RWPE1 (cell line): Measurements from ENCODE around the gene TXN.

ENCODE experiments used
- CTCF ChIA-PET: fragments of 350-600 bp; sonication (Branson Sonifier 250); formaldehyde crosslinking; extraction: SDS; loops from one replicate; lab custom pipeline; 2021; lab: Yijun Ruan, JAX
- POLR2A ChIA-PET: fragments of 400-600 bp; formaldehyde crosslinking; extraction: SDS; loops from one replicate; lab custom pipeline; 2020; ENCODE audit warnings: antibody characterized with exemption; ENCODE audit not compliant: low non-redundant PET; lab: Yijun Ruan, JAX
- DNase-seq: peaks from one replicate; pipeline ENCODE4 v3.0.0; 2012; ENCODE audit warnings: low spot score
- H3K27ac ChIP-seq: fragments of 450-650 bp; 2 replicates; pipeline ENCODE4 v1.5.1; 2017
- CTCF ChIP-seq: fragments of 450-650 bp; conservative IDR thresholded peaks from 2 replicates; pipeline ENCODE4 v1.5.1; 2017; ENCODE audit warnings: low read depth, mild to moderate bottlenecking

TXN gene

GRCh38 chr9:110244616-110245015 is 11.7 kb downstream of the TXN start:
- ChIA-PET CTCF (interaction anchor here (1.0 kb wide), 1 partner anchor 341 kb away, joined by 13 read pairs; no protein-coding TSS in a partner anchor), POLR2A (no interaction called here)
- DNase-seq: no peak
- TF ChIP-seq CTCF: no peak
- H3K27ac ChIP-seq: no peak overlapping the region

- TF ChIP-seq CTCF: no peak
- DNase-seq: no peak
- ChIA-PET CTCF (interaction anchor here (0.8 kb wide), 1 partner anchor 24 kb away, joined by 3 read pairs; no protein-coding TSS in a partner anchor), POLR2A (interaction anchor here (0.9 kb wide), 1 partner anchor 14 kb away, joined by 3 read pairs; the partner anchor contains the start of gene TXN)
- H3K27ac ChIP-seq: peak overlapping the region; percentile 54
Observed at GRCh38 chr9:110241858-110242321, 14.4 kb downstream of the TXN start.

GRCh38 chr9:110241260-110241857 is 14.9 kb downstream of the TXN start:
- no peak overlapping the region; the same call in 1 of the 2 replicates for H3K27ac ChIP-seq
- TF ChIP-seq CTCF: no peak
- ChIA-PET POLR2A (interaction anchor here (0.9 kb wide), 1 partner anchor 15 kb away, joined by 3 read pairs; the partner anchor contains the start of gene TXN), CTCF (interaction anchor here (0.8 kb wide), 1 partner anchor 24 kb away, joined by 3 read pairs; no protein-coding TSS in a partner anchor)
- peak; percentile 72 for DNase-seq

GRCh38 chr9:110240198-110240597 is 16.1 kb downstream of the TXN start:
- no peak for TF ChIP-seq CTCF
- DNase-seq: no peak
- no peak overlapping the region for H3K27ac ChIP-seq
- POLR2A ChIA-PET: no interaction called here
- CTCF ChIA-PET: interaction anchor here (0.6 kb wide), 1 partner anchor 102 kb away, joined by 3 read pairs; no protein-coding TSS in a partner anchor

- POLR2A ChIA-PET: no interaction called here
Observed at GRCh38 chr9:110228321-110228720, 28.0 kb downstream of the TXN start.

More at GRCh38 chr9:110228321-110228720, 28.0 kb downstream of the TXN start:
- no peak overlapping the region for H3K27ac ChIP-seq
- no peak for DNase-seq
- CTCF ChIA-PET: interaction anchor here (0.5 to 1.6 kb wide), 3 partner anchors 10 to 683 kb away, joined by 3 to 7 read pairs (median 3); no protein-coding TSS in a partner anchor
- no peak for TF ChIP-seq CTCF
